Keratinocyte (primary cell): ENCODE data around the gene PPP1R12A.

Experiments
- EZH2 ChIP-seq: IDR thresholded peaks from one replicate; pipeline ENCODE4 v1.6.1; 2012; ENCODE audit warnings: inconsistent platforms, mild to moderate bottlenecking, low read length, moderate library complexity
- TF ChIP-seq, protein P1 (sequence below), 3 experiments: IDR thresholded peaks in 1 of 3; conservative IDR thresholded peaks in 1 of 3; optimal IDR thresholded peaks in 1 of 3; 2 replicates in 2 of 3; 3 replicates in 1 of 3; pipeline versions ENCODE3 to v1.5.1; 2011; ENCODE audit warnings: low read length in 3 of 3, mild to moderate bottlenecking in 3 of 3, moderate library complexity in 2 of 3, control low read depth in 1 of 3, inconsistent platforms in 1 of 3; ENCODE audit not compliant: insufficient read depth in 2 of 3; ENCODE audit errors: extremely low read depth in 1 of 3

DNA sequence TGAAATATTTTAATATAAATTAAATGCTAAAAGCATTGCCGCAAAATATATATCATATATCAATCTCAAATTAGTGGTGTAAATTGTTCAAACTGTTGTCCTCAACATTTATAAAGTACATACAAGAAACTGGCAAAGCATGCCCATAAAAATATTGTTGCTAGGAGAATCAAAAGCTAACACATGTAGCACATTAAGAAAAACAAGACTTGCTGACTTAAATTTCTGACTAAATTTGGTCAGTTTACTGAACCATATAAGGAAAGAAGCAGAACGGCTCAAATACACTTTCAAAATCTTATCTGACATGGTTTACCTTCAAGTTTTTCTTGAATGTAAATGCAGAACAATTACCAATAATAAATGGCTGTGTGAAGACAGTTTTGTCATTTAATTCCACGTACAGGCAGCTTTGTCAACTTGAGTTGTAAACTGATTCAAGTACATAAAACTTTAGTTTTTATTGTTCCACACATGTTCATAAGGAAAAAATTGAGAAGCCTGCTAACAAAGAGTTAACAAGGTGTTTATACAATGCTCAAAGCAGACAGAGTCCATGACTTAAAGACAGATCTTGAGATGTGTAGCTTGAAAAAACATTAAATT, 50.4 kb downstream of the PPP1R12A start:
- TF ChIP-seq, protein P1, sequence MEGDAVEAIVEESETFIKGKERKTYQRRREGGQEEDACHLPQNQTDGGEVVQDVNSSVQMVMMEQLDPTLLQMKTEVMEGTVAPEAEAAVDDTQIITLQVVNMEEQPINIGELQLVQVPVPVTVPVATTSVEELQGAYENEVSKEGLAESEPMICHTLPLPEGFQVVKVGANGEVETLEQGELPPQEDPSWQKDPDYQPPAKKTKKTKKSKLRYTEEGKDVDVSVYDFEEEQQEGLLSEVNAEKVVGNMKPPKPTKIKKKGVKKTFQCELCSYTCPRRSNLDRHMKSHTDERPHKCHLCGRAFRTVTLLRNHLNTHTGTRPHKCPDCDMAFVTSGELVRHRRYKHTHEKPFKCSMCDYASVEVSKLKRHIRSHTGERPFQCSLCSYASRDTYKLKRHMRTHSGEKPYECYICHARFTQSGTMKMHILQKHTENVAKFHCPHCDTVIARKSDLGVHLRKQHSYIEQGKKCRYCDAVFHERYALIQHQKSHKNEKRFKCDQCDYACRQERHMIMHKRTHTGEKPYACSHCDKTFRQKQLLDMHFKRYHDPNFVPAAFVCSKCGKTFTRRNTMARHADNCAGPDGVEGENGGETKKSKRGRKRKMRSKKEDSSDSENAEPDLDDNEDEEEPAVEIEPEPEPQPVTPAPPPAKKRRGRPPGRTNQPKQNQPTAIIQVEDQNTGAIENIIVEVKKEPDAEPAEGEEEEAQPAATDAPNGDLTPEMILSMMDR (optimal IDR thresholded peaks at IDR 0.05 in 1 of 3, IDR thresholded peaks at IDR 0.05 in 1 of 3, conservative IDR thresholded peaks at IDR 0.05 in 1 of 3; ENCODE audit: extremely low read depth in 1 of 3, insufficient read depth in 2 of 3, low read length in 3 of 3) = no peak
- TF ChIP-seq EZH2 = no peak
